Neural progenitor cell (in vitro differentiated cells): ENCODE measurements around the gene SPRTN.

Experiments used
- CTCF ChIP-seq: fragments of 200-600 bp; sonication (generic); IDR thresholded peaks from 2 replicates; pipeline ENCODE4 v1.5.1; 2017; ENCODE audit warnings: antibody characterized with exemption, mild to moderate bottlenecking
- EZH2 ChIP-seq: fragments of 200-600 bp; sonication (generic); IDR thresholded peaks from 2 replicates; pipeline ENCODE4 v1.6.1; 2017; ENCODE audit warnings: antibody characterized with exemption, mild to moderate bottlenecking, moderate library complexity
- EZH2phosphoT487 ChIP-seq: fragments of 200-600 bp; sonication (generic); IDR thresholded peaks from 2 replicates; pipeline ENCODE4 v1.6.1; 2017; ENCODE audit warnings: antibody characterized with exemption

- TF ChIP-seq CTCF (no peak), EZH2phosphoT487 (no peak), EZH2 (no peak)
These were observed 57.9 kb downstream of the SPRTN start for GRCh38 chr1:231395998-231396390.
